Endothelial cell of umbilical vein (primary cell): ENCODE measurements around the gene DNMT3B. TPM values are rescaled to one million over a fixed set of nuclear protein-coding genes. Genes with fewer than 3 reads are reported as not detected.

Experiments used
- BruUV-seq: library from RNA; stranded (reverse); fragments of 400-500 nt; replicated peaks from 2 replicates; lab custom pipeline; 2021; lab: Mats Ljungman, UMichigan
- CTCF ChIA-PET: fragments of 300-600, 350-600 bp; sonication (Branson Sonifier 250); formaldehyde crosslinking; loops from one replicate; lab custom pipeline; 2021; ENCODE audit warnings: antibody characterized with exemption, inconsistent platforms; lab: Charles Lee
- POLR2A ChIA-PET: fragments of 300-600, 350-600 bp; sonication (Branson Sonifier 250); formaldehyde crosslinking; loops from one replicate; lab custom pipeline; 2021; ENCODE audit warnings: antibody characterized with exemption, inconsistent platforms; lab: Charles Lee
- DNase-seq: peaks from one replicate; pipeline ENCODE4 v3.0.0-alpha.2; 2011; ENCODE audit warnings: low read depth, low spot score
- FAIRE-seq: peaks from 2 replicates; lab custom pipeline; 2011; peaks lifted over from hg19 to GRCh38; lab: Jason Lieb, UNC
- H2AFZ ChIP-seq: 2 replicates; pipeline ENCODE4 v1.6.0; 2012; ENCODE audit warnings: low read depth, low read length, control low read depth, inconsistent platforms
- H3K27ac ChIP-seq: 2 replicates; pipeline ENCODE4 v1.5.1; 2011; ENCODE audit warnings: low read depth, mild to moderate bottlenecking, control low read depth, low read length, moderate library complexity; ENCODE audit not compliant: insufficient read depth
- H3K27me3 ChIP-seq, 2 experiments: 2 replicates each; pipeline versions ENCODE4 v1.6.0 to v1.6.1; 2011; ENCODE audit warnings: low read length in 2 of 2, mixed read lengths in 1 of 2; ENCODE audit not compliant: control insufficient read depth in 2 of 2, insufficient read depth in 2 of 2
- H3K36me3 ChIP-seq, 2 experiments: 2 replicates in 1 of 2; 3 replicates in 1 of 2; pipeline ENCODE4 v1.5.1; 2011; ENCODE audit warnings: low read length in 2 of 2, mild to moderate bottlenecking in 1 of 2, moderate library complexity in 1 of 2; ENCODE audit not compliant: control insufficient read depth in 2 of 2, insufficient read depth in 2 of 2; ENCODE audit errors: extremely low read depth in 1 of 2
- H3K4me1 ChIP-seq: 3 replicates; pipeline ENCODE4 v1.5.1; 2011; ENCODE audit warnings: mild to moderate bottlenecking, low read length; ENCODE audit not compliant: control insufficient read depth, insufficient read depth; ENCODE audit errors: extremely low read depth
- H3K4me2 ChIP-seq: 2 replicates; pipeline ENCODE4 v1.6.1; 2011; ENCODE audit warnings: low read length, control low read depth, mixed read lengths; ENCODE audit not compliant: insufficient read depth
- H3K4me3 ChIP-seq, 3 experiments: fragments of 200-600 bp in 1 of 3; sonication (generic), shearing (Covaris generic) in 1 of 3; replicated peaks in 1 of 3; 2 replicates each; pipeline ENCODE4 v1.5.1; 2011 to 2016; ENCODE audit warnings: control low read depth in 3 of 3, low read length in 3 of 3, mild to moderate bottlenecking in 2 of 3, inconsistent platforms in 1 of 3, low read depth in 1 of 3, moderate library complexity in 1 of 3; ENCODE audit not compliant: insufficient read depth in 1 of 3
- H3K79me2 ChIP-seq: 2 replicates; pipeline ENCODE4 v1.6.0; 2012; ENCODE audit warnings: low read length, inconsistent platforms; ENCODE audit not compliant: control insufficient read depth, insufficient read depth
- H3K9ac ChIP-seq: replicated peaks from 2 replicates; pipeline ENCODE3; 2011; ENCODE audit warnings: low read length, control low read depth; ENCODE audit not compliant: insufficient read depth; ENCODE audit errors: extremely low read depth
- H3K9me1 ChIP-seq: replicated peaks from 3 replicates; pipeline ENCODE4 v1.6.0; 2011; ENCODE audit warnings: mild to moderate bottlenecking, low read length; ENCODE audit not compliant: control insufficient read depth, insufficient read depth; ENCODE audit errors: extremely low read depth
- H3K9me3 ChIP-seq: replicated peaks from 2 replicates; pipeline ENCODE4 v1.5.1; 2012; ENCODE audit warnings: low read length, inconsistent platforms; ENCODE audit not compliant: control insufficient read depth, insufficient read depth
- H4K20me1 ChIP-seq: replicated peaks from 2 replicates; pipeline ENCODE3; 2011; ENCODE audit warnings: mild to moderate bottlenecking, low read length; ENCODE audit not compliant: control insufficient read depth, insufficient read depth; ENCODE audit errors: extremely low read depth
- CTCF ChIP-seq, 2 donors: IDR thresholded peaks; 1 replicate in 1 of 2; 2 replicates in 1 of 2; pipeline ENCODE4 v1.5.1; 2011; ENCODE audit warnings: low read length in 2 of 2, mild to moderate bottlenecking in 2 of 2, moderate library complexity in 2 of 2, control low read depth in 1 of 2, inconsistent platforms in 1 of 2, low read depth in 1 of 2; ENCODE audit not compliant: insufficient read depth in 1 of 2; ENCODE audit errors: extremely low read depth in 1 of 2
- EZH2 ChIP-seq: IDR thresholded peaks from 2 replicates; pipeline ENCODE4 v1.6.1; 2012; ENCODE audit warnings: borderline replicate concordance, low read depth, mild to moderate bottlenecking, moderate library complexity, low read length, inconsistent platforms; ENCODE audit not compliant: severe bottlenecking
- FOS ChIP-seq: IDR thresholded peaks from 2 replicates; pipeline ENCODE4 v1.6.1; 2011; ENCODE audit warnings: mild to moderate bottlenecking, low read length, moderate library complexity, borderline replicate concordance; ENCODE audit not compliant: insufficient read depth
- GATA2 ChIP-seq: IDR thresholded peaks from 2 replicates; pipeline ENCODE4 v1.7.0; 2011; ENCODE audit warnings: low read depth, mild to moderate bottlenecking, moderate library complexity, mixed read lengths, low read length; ENCODE audit not compliant: insufficient read length, insufficient read depth
- JUN ChIP-seq: IDR thresholded peaks from 2 replicates; pipeline ENCODE4 v1.6.1; 2011; ENCODE audit warnings: borderline replicate concordance, low read depth; ENCODE audit not compliant: insufficient read length, insufficient read depth
- MAX ChIP-seq: IDR thresholded peaks from 2 replicates; pipeline ENCODE4 v1.6.1; 2011; ENCODE audit not compliant: insufficient read depth, insufficient read length
- MYC ChIP-seq: IDR thresholded peaks from one replicate; pipeline ENCODE4 v1.6.1; 2011; ENCODE audit warnings: mild to moderate bottlenecking, low read depth, low read length
- POLR2A ChIP-seq: IDR thresholded peaks from 2 replicates; pipeline ENCODE4 v1.6.1; 2012; ENCODE audit warnings: low read depth, mild to moderate bottlenecking, control low read depth, low read length
- POLR2AphosphoS5 ChIP-seq: IDR thresholded peaks from 2 replicates; pipeline ENCODE4 v1.6.1; 2012; ENCODE audit warnings: low read depth, mild to moderate bottlenecking, control low read depth, low read length, moderate library complexity; ENCODE audit not compliant: insufficient read depth
- dilution Hi-C: fragments of 300-500 bp; cut with MboI; formaldehyde crosslinking; loops from one replicate; pipeline ENCODE4 v1.15.0; 2019; ENCODE audit warnings: low sequenced_read_pairs; ENCODE audit not compliant: extremely low pct_ligation_motif_present
- intact Hi-C: fragments of 100-400 bp; cut with micrococcal nuclease; formaldehyde crosslinking; loops from one replicate; pipeline ENCODE4 v1.10.0; 2022
- polyA plus RNA-seq, 4 experiments: library from polyadenylated mRNA; depleted of rRNA in 3 of 4; stranded (reverse) in 3 of 4; unstranded in 1 of 4; fragments of >200 nt; gene quantifications; 2 replicates each; pipeline versions ENCODE4 v1.2.1 to v1.2.3, GENCODE V29; 2011 to 2012; ENCODE audit warnings: missing spikeins in 1 of 4
- total RNA-seq: library from RNA; stranded (reverse); gene quantifications from 2 replicates; pipeline ENCODE4 v1.2.3, GENCODE V29; 2021

DNMT3B gene
- total and polyA plus RNA-seq, 2 donors (not counting 3 experiments of a cell fraction or from before 2014, with no cell fraction given): 3.6 to 6.8 TPM

- ChIA-PET CTCF (interaction anchor here (1.0 to 1.4 kb wide), 2 partner anchors 13 to 25 kb away, joined by 3 to 5 read pairs; no protein-coding TSS in a partner anchor), POLR2A (no interaction called here)
- Histone ChIP-seq H3K4me1 (no peaks in the 10 kb centered on the region), H3K9ac (no peak overlapping the region), H3K4me2 (no peak overlapping the region), H3K4me3 (no peak overlapping the region), H3K27ac (no peak overlapping the region), H3K9me1 (no peaks in the 10 kb centered on the region), H3K79me2 (no peaks in the 10 kb centered on the region), H4K20me1 (no peaks in the 10 kb centered on the region), H3K27me3 (no peaks in the 10 kb centered on the region), H2AFZ (no peak overlapping the region), H3K9me3 (no peaks in the 10 kb centered on the region), H3K36me3 (peaks cover 0 to 6% of the 10 kb centered on the region in 2 experiments)
- intact Hi-C loops (no loop called here), dilution Hi-C loops (no loop called here)
- no peak for FAIRE-seq
- no peak for TF ChIP-seq EZH2
- no peak for TF ChIP-seq POLR2AphosphoS5
- no peak for TF ChIP-seq JUN
- TF ChIP-seq GATA2: no peak
- no peak for TF ChIP-seq MYC
- no peak for TF ChIP-seq CTCF (IDR thresholded peaks at IDR 0.05; ENCODE audit: extremely low read depth in 1 of 2, insufficient read depth in 1 of 2, low read depth in 1 of 2, low read length in 2 of 2)
- no peak for TF ChIP-seq POLR2A
- TF ChIP-seq MAX: no peak
- no peak for TF ChIP-seq FOS
- no TSS peak for BruUV-seq
- no peak for DNase-seq
Measured at GRCh38 chr20:32803092-32803491, 40.9 kb downstream of the DNMT3B start.
